Measurements from ENCODE around the gene MGAT5B. TPM values are rescaled to one million over a fixed set of nuclear protein-coding genes. Genes with fewer than 3 reads are reported as not detected.

Gene MGAT5B
- total RNA-seq, 2 donors from 2014 or later = 0.05 to 0.27 TPM

- H3K27ac ChIP-seq = no peak overlapping the region
- H3K4me1 ChIP-seq = no peaks in the 10 kb centered on the region
- H3K27me3 ChIP-seq = no peaks in the 10 kb centered on the region
- no peak for TF ChIP-seq CTCF (IDR thresholded peaks at IDR 0.05)
- no peak overlapping the region for H3K4me3 ChIP-seq
- H3K9ac ChIP-seq (ENCODE audit: low read depth in 2 of 2, low read length in 2 of 2) = no peak overlapping the region
- DNase-seq = no peak
- no peaks in the 10 kb centered on the region for H3K36me3 ChIP-seq
- intact Hi-C loops (cut with DNase I) = no loop called here
- H3K9me3 ChIP-seq = no peaks in the 10 kb centered on the region
Measured at GRCh38 chr17:76948726-76949342, 80.6 kb downstream of the MGAT5B start.

GRCh38 chr17:76949913-76950695 lies 81.9 kb downstream of the MGAT5B start:
- Histone ChIP-seq H3K4me3 (no peak overlapping the region), H3K9me3 (no peaks in the 10 kb centered on the region), H3K27ac (no peak overlapping the region), H3K9ac (ENCODE audit: low read depth in 2 of 2, low read length in 2 of 2) (no peak overlapping the region), H3K4me1 (no peaks in the 10 kb centered on the region), H3K36me3 (no peaks in the 10 kb centered on the region), H3K27me3 (no peaks in the 10 kb centered on the region)
- intact Hi-C loops (cut with DNase I) = no loop called here
- TF ChIP-seq CTCF (IDR thresholded peaks at IDR 0.05) = no peak
- no peak for DNase-seq

- TF ChIP-seq CTCF (IDR thresholded peaks at IDR 0.05) = no peak
- no peak overlapping the region for H3K9ac ChIP-seq (ENCODE audit: low read depth in 2 of 2, low read length in 2 of 2)
- H3K27me3 ChIP-seq = no peaks in the 10 kb centered on the region
- H3K36me3 ChIP-seq = no peaks in the 10 kb centered on the region
- intact Hi-C loops (cut with DNase I) = no loop called here
- H3K4me1 ChIP-seq = no peaks in the 10 kb centered on the region
- no peak overlapping the region for H3K4me3 ChIP-seq
- H3K27ac ChIP-seq = no peak overlapping the region
- H3K9me3 ChIP-seq = no peaks in the 10 kb centered on the region
- no peak for DNase-seq
Measured at GRCh38 chr17:76951375-76951905, 83.2 kb downstream of the MGAT5B start.

GRCh38 chr17:76952402-76952801 lies 84.2 kb downstream of the MGAT5B start:
- no peak for DNase-seq
- intact Hi-C loops (cut with DNase I) = no loop called here
- no peak overlapping the region for H3K9ac ChIP-seq (ENCODE audit: low read depth in 2 of 2, low read length in 2 of 2)
- no peak for TF ChIP-seq CTCF (IDR thresholded peaks at IDR 0.05)
- no peaks in the 10 kb centered on the region for H3K27me3 ChIP-seq
- no peak overlapping the region for H3K4me3 ChIP-seq
- H3K4me1 ChIP-seq = no peaks in the 10 kb centered on the region
- H3K27ac ChIP-seq = no peak overlapping the region
- H3K36me3 ChIP-seq = no peaks in the 10 kb centered on the region
- H3K9me3 ChIP-seq = no peaks in the 10 kb centered on the region

GRCh38 chr17:76953066-76953465 lies 84.9 kb downstream of the MGAT5B start:
- H3K9ac ChIP-seq (ENCODE audit: low read depth in 2 of 2, low read length in 2 of 2) = no peak overlapping the region
- H3K27me3 ChIP-seq = no peaks in the 10 kb centered on the region
- no peaks in the 10 kb centered on the region for H3K9me3 ChIP-seq
- H3K4me1 ChIP-seq = no peaks in the 10 kb centered on the region
- DNase-seq = no peak
- no peak overlapping the region for H3K27ac ChIP-seq
- TF ChIP-seq CTCF (IDR thresholded peaks at IDR 0.05) = no peak
- H3K36me3 ChIP-seq = no peaks in the 10 kb centered on the region
- H3K4me3 ChIP-seq = no peak overlapping the region
- intact Hi-C loops (cut with DNase I) = no loop called here

Data from colonic mucosa (tissue), 4 donors.